Measurements from ENCODE around the gene CNTLN.

CNTLN gene, protein sequence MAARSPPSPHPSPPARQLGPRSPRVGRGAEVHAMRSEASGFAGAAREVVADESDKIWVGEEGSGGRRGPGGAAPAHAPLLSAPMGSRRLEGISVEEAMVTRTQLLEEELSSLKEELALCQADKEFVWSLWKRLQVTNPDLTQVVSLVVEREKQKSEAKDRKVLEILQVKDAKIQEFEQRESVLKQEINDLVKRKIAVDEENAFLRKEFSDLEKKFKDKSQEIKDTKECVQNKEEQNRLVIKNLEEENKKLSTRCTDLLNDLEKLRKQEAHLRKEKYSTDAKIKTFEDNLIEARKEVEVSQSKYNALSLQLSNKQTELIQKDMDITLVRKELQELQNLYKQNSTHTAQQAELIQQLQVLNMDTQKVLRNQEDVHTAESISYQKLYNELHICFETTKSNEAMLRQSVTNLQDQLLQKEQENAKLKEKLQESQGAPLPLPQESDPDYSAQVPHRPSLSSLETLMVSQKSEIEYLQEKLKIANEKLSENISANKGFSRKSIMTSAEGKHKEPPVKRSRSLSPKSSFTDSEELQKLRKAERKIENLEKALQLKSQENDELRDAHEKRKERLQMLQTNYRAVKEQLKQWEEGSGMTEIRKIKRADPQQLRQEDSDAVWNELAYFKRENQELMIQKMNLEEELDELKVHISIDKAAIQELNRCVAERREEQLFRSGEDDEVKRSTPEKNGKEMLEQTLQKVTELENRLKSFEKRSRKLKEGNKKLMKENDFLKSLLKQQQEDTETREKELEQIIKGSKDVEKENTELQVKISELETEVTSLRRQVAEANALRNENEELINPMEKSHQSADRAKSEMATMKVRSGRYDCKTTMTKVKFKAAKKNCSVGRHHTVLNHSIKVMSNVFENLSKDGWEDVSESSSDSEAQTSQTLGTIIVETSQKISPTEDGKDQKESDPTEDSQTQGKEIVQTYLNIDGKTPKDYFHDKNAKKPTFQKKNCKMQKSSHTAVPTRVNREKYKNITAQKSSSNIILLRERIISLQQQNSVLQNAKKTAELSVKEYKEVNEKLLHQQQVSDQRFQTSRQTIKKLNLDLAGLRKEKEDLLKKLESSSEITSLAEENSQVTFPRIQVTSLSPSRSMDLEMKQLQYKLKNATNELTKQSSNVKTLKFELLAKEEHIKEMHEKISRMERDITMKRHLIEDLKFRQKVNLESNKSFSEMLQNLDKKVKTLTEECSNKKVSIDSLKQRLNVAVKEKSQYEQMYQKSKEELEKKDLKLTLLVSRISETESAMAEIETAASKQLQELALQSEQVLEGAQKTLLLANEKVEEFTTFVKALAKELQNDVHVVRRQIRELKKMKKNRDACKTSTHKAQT (N-terminal part only)
- total RNA-seq: 0.36 to 14.6 (median 1.2) reads per million in 4 donors

- peak in 3 of 5 donors; percentile 7 to 40 (median 33) for DNase-seq
Observed at GRCh38 chr9:17134396-17135294, at the start of gene CNTLN. CNTLN (plus strand) TSS chr9:17135040; CDS start chr9:17135066, 26 bp downstream.

DNA sequence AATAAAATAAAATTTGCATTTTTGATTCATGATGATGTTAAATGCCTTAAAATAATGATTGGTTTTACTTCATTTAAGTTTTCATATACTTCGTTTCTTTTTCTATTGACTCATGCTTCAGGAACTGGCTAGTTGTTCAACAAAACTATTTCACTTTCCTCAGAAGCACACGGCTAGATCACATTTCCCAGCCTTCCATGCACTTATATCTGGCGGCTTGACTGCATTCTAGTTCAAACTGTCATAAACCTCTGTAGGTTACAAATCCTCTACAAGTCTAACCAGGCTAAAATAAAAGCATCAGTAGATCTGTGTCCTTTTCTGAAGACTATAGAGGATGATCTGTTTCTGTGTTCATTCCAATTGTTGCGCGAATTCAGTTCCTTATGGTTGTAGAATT lies 46.3 kb upstream of the CNTLN start:
- DNase-seq: no peak

DNA sequence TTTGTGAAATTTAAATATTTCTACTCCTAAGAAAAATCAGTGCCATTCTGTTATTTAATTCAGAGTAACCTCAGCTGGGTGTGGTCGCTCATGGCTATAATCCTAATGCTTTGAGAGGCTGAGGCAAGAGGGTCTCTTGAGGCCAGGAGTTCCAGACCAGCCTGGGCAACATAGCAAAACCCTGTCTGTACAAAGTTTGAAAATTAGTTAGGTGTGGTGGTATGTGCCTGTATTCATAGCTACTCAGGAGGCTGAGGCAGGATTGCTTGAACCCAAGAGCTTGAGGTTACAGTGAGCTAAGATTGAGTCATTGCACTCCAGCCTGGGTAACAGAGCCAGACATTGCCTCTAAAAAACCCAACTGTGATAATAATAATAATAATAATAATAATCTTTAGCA lies 44.8 kb upstream of the CNTLN start:
- no peak for DNase-seq

DNA sequence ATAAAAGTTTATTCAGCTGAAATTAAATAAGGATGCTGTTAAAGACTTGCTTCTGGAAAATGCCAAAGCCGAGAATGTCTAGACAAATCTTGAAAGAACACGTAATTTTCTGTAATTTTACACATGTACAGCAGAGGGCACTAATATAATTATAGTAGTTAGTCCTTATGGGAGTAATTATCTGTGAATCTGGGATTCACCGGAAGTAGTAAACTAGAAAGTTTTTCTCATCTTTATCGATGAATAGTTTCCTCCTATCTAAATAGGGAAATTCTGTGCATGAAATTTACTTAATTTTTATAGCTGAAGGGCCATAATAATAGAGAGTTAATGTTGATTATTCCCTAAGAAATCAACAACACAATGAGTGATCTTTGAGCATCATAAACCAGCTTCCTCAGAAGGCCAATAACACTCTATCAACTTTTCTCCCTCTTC lies 18.4 kb upstream of the CNTLN start:
- no peak for DNase-seq

DNA sequence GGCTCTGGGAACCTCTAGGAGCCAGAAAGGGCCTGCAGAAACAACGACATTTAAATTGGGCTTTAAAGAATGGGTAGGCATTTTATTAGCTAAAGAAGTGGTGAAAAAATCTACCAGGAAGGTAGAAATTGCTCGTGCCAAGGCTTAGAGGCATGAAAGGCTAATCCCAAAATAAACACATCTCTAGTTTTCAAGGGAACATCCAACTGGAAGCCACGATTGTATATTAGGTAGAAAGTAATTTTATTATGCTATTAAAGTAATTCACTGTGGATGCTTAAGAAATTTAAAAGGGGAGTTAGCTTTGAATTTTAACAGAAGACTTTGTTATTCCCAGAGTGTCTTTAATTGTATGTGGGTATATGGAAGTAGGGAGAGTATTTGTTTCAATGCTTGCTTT lies 17.5 kb upstream of the CNTLN start:
- no peak for DNase-seq

DNA sequence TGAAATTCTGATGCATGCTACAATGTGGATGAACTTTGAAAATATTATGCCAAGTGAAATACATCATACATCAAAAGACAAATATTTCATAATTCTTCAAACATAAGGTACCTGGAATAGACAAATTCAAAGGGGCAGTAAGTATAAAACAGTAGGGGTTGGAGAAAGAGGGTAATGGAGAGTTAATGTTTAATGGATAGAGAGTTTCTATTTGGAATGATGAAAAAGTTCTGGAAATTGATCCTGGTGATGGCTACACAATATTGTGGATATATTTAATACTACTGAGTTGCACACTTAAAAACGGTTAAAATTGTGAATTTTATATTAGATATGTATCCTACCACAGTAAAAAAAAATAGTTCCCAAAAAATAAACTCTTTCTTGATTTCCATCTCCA lies 14.6 kb upstream of the CNTLN start:
- DNase-seq: no peak

DNA sequence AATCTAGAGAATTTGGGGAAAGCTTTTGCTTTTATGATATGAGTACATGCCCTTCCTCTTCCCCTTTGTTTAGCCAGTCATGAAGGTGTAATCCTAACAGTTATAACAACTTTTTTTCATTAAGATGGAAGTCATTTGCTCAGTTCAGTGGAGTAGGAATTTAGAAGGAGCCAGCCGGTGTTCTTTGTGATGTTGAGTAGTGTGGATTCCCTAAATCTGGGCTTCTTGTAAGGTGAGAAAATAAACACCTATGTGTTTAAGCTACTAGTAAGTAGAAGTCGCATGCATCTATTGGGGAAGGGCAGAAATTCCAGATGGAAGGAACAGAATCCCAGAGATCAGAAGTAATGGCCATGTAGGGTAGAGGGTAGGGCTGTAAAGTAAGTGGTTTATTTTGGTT lies 13.6 kb upstream of the CNTLN start:
- DNase-seq: no peak

DNA sequence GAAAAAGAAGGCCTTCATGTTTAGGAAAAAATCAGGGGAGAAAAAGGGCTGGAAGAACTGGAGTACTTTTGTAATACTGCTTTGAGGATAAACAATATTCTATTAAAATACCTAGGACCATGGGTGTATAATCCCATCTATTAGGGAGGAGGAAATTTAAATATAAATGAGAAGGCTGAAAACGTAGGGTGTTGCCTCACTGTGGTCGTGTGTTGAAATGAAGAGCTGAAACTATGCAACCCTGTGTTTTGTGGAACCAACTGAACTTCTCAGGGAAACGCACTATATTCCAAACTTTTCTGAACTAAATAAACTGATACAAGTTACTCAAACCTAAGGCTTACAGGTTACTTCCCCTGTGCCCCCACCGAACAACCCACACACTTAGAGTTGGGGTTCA lies 4.5 kb upstream of the CNTLN start:
- DNase-seq: no peak

DNA sequence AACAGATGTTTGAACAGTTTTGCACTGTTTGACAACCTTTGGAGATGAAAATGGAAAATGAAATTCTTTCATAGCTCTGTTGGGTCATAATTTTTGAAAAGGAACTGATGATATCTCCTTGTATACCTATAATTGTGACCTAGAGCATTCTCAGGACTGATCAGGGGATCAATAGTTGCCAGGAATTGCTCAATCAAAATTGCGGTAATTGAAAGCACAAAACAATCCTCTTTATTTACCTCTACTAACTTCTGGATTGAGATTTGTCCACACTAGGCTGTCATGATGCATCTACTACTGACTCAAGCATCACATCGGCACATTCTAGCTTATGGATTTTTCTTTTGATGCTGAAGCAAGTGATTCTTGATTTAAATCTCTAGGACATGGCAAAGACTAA lies 4.1 kb upstream of the CNTLN start:
- DNase-seq: no peak

GRCh38 chr9:17131494-17131893 lies 3.3 kb upstream of the CNTLN start:
- DNase-seq: no peak

- peak in 2 of 5 donors; percentile 0 to 3 for DNase-seq
Observed at GRCh38 chr9:17135295-17136160, 688 bp downstream of the CNTLN start.

DNA sequence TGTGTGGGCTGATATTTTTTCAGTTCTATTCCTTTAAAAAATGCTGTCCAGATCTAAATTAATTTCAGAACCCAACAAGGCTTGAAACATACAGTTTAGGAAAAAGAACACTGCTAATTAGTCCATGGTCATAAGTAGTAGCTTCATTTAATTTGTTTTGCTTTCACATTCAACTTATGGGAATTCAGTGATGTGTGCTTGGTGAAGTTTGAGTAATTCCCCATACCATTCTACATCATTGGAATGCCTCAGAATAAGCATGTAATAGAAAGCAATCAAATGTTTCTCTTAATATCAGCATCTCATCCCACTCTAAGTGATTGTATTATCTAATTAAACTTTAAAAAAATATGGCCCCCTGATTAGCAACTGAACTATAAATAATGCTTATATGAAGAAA lies 2.7 kb downstream of the CNTLN start:
- DNase-seq: no peak

DNA sequence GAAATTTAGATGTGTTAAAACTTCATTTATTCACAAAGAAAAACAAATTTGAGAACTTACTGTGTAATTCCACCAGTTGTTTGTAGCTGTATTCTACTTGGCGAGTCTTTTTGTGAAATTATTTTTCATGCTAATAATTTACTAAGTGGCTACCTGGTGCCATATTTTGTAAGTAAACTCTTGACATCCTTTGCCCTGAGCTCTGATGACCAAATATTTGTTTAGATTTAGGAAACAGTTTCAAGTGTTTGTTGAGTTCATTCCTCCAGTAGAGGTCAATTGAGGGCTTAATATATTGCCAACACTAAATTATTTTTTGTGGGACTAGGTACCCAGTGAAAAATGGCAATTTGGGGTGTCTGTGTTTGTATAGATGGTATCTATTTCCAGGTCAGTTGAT lies 3.7 kb downstream of the CNTLN start:
- DNase-seq: no peak

- DNase-seq: no peak
Observed at GRCh38 chr9:17140418-17140817, 5.6 kb downstream of the CNTLN start.

DNA sequence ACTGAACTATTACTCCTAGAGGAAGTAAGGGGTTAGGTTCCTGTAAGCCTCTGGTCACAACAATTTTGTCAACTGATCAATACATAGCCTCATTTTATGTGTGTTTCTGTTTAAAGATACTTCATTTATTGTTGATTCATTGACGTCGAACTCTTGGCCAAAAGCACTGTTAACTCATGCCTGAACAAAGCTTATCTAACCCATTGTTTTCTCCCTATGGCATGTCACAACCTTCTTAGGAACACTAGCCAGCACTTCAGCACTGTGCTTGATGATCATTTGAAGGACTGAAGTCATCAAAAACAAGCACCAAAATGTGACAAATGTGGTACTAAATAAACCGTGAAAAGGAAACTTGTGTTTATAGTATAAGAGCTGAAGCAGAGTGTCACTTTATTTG lies 13.5 kb downstream of the CNTLN start:
- DNase-seq: no peak

- no peak for DNase-seq
Observed at GRCh38 chr9:17159469-17159868, 24.6 kb downstream of the CNTLN start.

- DNase-seq: no peak
Observed at GRCh38 chr9:17160327-17160726, 25.5 kb downstream of the CNTLN start.

DNA sequence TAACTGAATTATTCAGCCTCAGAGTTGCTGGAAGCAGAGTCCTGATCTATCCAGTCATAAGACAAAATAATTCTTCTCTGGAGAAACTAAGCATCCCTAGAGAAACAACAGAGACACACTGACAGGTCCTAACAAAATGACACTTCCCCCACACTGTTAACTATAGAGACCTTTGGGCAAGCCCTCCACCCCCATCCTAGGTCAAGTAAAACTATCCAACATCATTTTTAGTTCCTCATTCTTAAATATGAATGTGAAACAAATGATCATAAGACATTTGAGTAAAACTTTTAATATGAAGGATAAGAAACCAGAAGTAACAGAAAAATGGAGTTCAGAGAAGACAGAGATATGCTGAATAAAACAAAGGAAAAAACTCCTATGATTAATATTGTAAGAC lies 30.9 kb downstream of the CNTLN start:
- DNase-seq: no peak

DNA sequence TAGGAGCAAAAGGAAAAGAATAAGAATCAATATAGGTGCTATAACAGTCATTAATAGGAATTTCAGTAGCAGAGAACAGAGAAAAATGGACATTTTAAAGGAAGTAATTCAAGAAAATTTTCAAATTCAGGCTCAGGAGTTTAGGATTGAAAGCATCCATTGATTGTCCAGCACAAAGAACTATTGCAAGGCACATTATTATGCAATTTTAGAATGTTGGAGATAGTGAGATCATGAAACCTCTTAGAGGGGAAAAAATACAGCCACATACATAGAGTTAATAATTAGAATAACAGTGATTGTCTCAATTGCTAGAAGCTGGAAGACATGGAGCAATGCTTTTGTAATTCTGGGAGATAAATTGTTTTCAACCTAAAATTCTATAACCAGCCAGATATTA lies 31.5 kb downstream of the CNTLN start:
- DNase-seq: no peak

- no peak for DNase-seq
Observed at GRCh38 chr9:17171309-17172094, 36.7 kb downstream of the CNTLN start.

All from T-helper 1 cell (primary cell).